WERI-Rb-1 (cell line): ENCODE measurements around the gene OR2T4.

Source experiments
- DNase-seq: peaks from one replicate; pipeline ENCODE4 v3.0.0-alpha.2; 2020
- H3K27ac ChIP-seq: fragments of 250-450 bp; sonication (Bioruptor Pico); 2 replicates; pipeline ENCODE4 v1.5.1; 2020; ENCODE audit warnings: mild to moderate bottlenecking, moderate library complexity
- H3K27me3 ChIP-seq: fragments of 250-450 bp; sonication (Bioruptor Pico); 2 replicates; pipeline ENCODE4 v1.5.1; 2021; ENCODE audit warnings: mild to moderate bottlenecking, low read depth, moderate library complexity; ENCODE audit not compliant: insufficient read depth, severe bottlenecking
- H3K36me3 ChIP-seq: fragments of 250-450 bp; sonication (Bioruptor Pico); 2 replicates; pipeline ENCODE4 v1.5.1; 2020; ENCODE audit warnings: mild to moderate bottlenecking, moderate library complexity
- H3K4me3 ChIP-seq: 2 replicates; pipeline ENCODE4 v1.5.1; 2011; ENCODE audit warnings: low read depth, mild to moderate bottlenecking, control low read depth, low read length
- H3K9me3 ChIP-seq: fragments of 250-450 bp; sonication (Bioruptor Pico); 2 replicates; pipeline ENCODE4 v1.5.1; 2021; ENCODE audit warnings: mild to moderate bottlenecking, moderate library complexity; ENCODE audit not compliant: severe bottlenecking
- CTCF ChIP-seq: IDR thresholded peaks from 2 replicates; pipeline ENCODE4 v1.5.1; 2011; ENCODE audit warnings: low read depth, mild to moderate bottlenecking, control low read depth, inconsistent platforms, low read length

The OR2T4 gene

GRCh38 chr1:248361121-248361715 is at the start of gene OR2T4:
OR2T4 (plus strand) TSS chr1:248361665; CDS start chr1:248361665, 0 bp downstream.
- Histone ChIP-seq H3K4me3 (no peak within 1 kb of the TSS), H3K36me3 (no peaks in the 10 kb centered on the region), H3K27me3 (peaks cover 78% of the 10 kb centered on the region), H3K27ac (no peak within 1 kb of the TSS), H3K9me3 (peaks cover 4% of the 10 kb centered on the region)
- no peak for TF ChIP-seq CTCF
- no peak for DNase-seq

GRCh38 chr1:248316796-248317195 is 44.7 kb upstream of the OR2T4 start:
- Histone ChIP-seq H3K36me3 (no peaks in the 10 kb centered on the region), H3K27me3 (peaks cover 64% of the 10 kb centered on the region), H3K4me3 (no peak overlapping the region), H3K27ac (no peak overlapping the region), H3K9me3 (peaks cover 8% of the 10 kb centered on the region)
- TF ChIP-seq CTCF: no peak
- no peak for DNase-seq

- H3K27me3 ChIP-seq: peaks cover 55% of the 10 kb centered on the region
- no peaks in the 10 kb centered on the region for H3K36me3 ChIP-seq
- H3K4me3 ChIP-seq: no peak within 1 kb of the TSS
- no peak within 1 kb of the TSS for H3K27ac ChIP-seq
- no peak for DNase-seq
- H3K9me3 ChIP-seq: no peaks in the 10 kb centered on the region
- TF ChIP-seq CTCF: no peak
Measured at GRCh38 chr1:248324468-248324867, 37.0 kb upstream of the OR2T4 start, which contains the start of gene OR2M7. OR2M7 (minus strand) TSS chr1:248324568; CDS start chr1:248324568, 0 bp downstream.

GRCh38 chr1:248343451-248343850 is 18.0 kb upstream of the OR2T4 start:
- no peak overlapping the region for H3K4me3 ChIP-seq
- no peak for TF ChIP-seq CTCF
- no peaks in the 10 kb centered on the region for H3K36me3 ChIP-seq
- H3K9me3 ChIP-seq: no peaks in the 10 kb centered on the region
- H3K27me3 ChIP-seq: peaks cover 58% of the 10 kb centered on the region
- DNase-seq: no peak
- no peak overlapping the region for H3K27ac ChIP-seq

- Histone ChIP-seq H3K27ac (no peak within 1 kb of the TSS), H3K36me3 (no peaks in the 10 kb centered on the region), H3K4me3 (no peak within 1 kb of the TSS), H3K27me3 (peaks cover 58% of the 10 kb centered on the region), H3K9me3 (no peaks in the 10 kb centered on the region)
- DNase-seq: no peak
- TF ChIP-seq CTCF: no peak
Measured at GRCh38 chr1:248348475-248348874, 13.0 kb upstream of the OR2T4 start, which contains the start of gene OR14C36. OR14C36 (plus strand) TSS chr1:248348775; CDS start chr1:248348775, 0 bp downstream.

- Histone ChIP-seq H3K36me3 (no peaks in the 10 kb centered on the region), H3K27ac (no peak overlapping the region), H3K27me3 (peaks cover 82% of the 10 kb centered on the region), H3K4me3 (no peak overlapping the region), H3K9me3 (peaks cover 1% of the 10 kb centered on the region)
- no peak for TF ChIP-seq CTCF
- DNase-seq: no peak
Measured at GRCh38 chr1:248359415-248359814, 2.0 kb upstream of the OR2T4 start.
